ENCODE data around the gene TP53I13.
A peak's percentile ranks its signal among the peaks of the same experiment; 100 is the strongest.

The TP53I13 gene

GRCh38 chr17:29595107-29595942 lies 26.8 kb downstream of the TP53I13 start:
- DNase-seq = no peak

- no peak for DNase-seq
Observed at GRCh38 chr17:29595943-29596774, 27.7 kb downstream of the TP53I13 start.

- no peak for DNase-seq
Observed at GRCh38 chr17:29596811-29597210, 28.3 kb downstream of the TP53I13 start.

- DNase-seq = no peak
Observed at GRCh38 chr17:29597361-29598172, 29.1 kb downstream of the TP53I13 start.

- no peak for DNase-seq
Observed at GRCh38 chr17:29603109-29603674, 34.7 kb downstream of the TP53I13 start.

GRCh38 chr17:29607557-29608195 lies 39.2 kb downstream of the TP53I13 start:
- DNase-seq = no peak

GRCh38 chr17:29608986-29609385 lies 40.5 kb downstream of the TP53I13 start:
- DNase-seq = no peak

- DNase-seq = no peak
Observed at GRCh38 chr17:29610395-29610794, 41.9 kb downstream of the TP53I13 start.

- DNase-seq = no peak
Observed at GRCh38 chr17:29611351-29612093, 43.0 kb downstream of the TP53I13 start.

- no peak for DNase-seq
Observed at GRCh38 chr17:29612094-29612403, 43.5 kb downstream of the TP53I13 start.

- DNase-seq = no peak
Observed at GRCh38 chr17:29612404-29613280, 44.1 kb downstream of the TP53I13 start.

- peak; percentile 96 for DNase-seq
Observed at GRCh38 chr17:29613352-29613837, 44.9 kb downstream of the TP53I13 start.

GRCh38 chr17:29613856-29614255 lies 45.4 kb downstream of the TP53I13 start:
- no peak for DNase-seq

- DNase-seq = no peak
Observed at GRCh38 chr17:29614349-29615047, 46.0 kb downstream of the TP53I13 start.

- DNase-seq = peak; percentile 67
Observed at GRCh38 chr17:29615048-29615385, 46.5 kb downstream of the TP53I13 start.

- peak; percentile 88 for DNase-seq
Observed at GRCh38 chr17:29615492-29616299, 47.2 kb downstream of the TP53I13 start.

- no peak for DNase-seq
Observed at GRCh38 chr17:29616300-29617048, 48.0 kb downstream of the TP53I13 start.

- DNase-seq = peak; percentile 94
Observed at GRCh38 chr17:29617125-29617480, 48.6 kb downstream of the TP53I13 start.

Data from activated naive CD4-positive, alpha-beta T cell treated with Interleukin-2 at 50 U/mL for 16 hours (primary cell).